ENCODE measurements around the gene CIAO3.

Gene CIAO3

GRCh38 chr16:775236-775796 is 34.5 kb upstream of the CIAO3 start:
- no peak for DNase-seq (ENCODE audit: low read depth in 2 of 2)

GRCh38 chr16:774086-775001 is 33.5 kb upstream of the CIAO3 start:
- no peak for DNase-seq (ENCODE audit: low read depth in 2 of 2)

GRCh38 chr16:772959-773358 is 32.2 kb upstream of the CIAO3 start:
- no peak for DNase-seq (ENCODE audit: low read depth in 2 of 2)

GRCh38 chr16:770411-770810 is 29.6 kb upstream of the CIAO3 start:
- DNase-seq (ENCODE audit: low read depth in 2 of 2) = no peak

GRCh38 chr16:769934-770333 is 29.1 kb upstream of the CIAO3 start:
- no peak for DNase-seq (ENCODE audit: low read depth in 2 of 2)

DNA sequence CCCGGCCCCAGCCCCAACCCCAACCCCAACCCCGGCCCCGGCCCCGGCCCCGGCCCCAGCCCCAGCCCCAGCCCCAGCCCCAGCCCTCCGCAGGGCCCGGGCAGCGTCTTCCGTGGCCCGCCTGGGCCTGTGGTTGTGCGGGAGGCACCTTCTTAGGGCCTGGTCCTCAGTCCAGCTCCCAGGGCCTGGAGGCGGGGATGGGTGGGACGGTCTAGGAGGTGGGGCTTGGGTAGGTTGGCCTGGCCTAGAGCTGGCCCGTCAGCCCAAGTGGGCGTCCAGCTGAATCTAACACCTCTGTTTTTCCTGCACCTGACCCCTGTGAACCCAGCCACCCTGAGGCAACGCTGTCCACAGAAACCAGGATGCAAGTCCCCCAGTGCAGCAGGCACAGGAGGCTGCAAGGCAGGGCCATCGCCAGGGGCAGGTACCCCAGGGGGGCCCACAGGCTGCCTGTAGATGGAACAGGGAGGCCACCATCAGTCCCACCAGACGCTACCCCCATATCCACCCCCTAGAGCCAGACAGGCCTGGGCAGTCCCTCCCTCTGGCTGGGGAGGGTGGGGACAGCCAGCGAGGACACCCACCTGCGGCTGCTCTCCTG is 28.5 kb upstream of the CIAO3 start:
- no peak for DNase-seq (ENCODE audit: low read depth in 2 of 2)

- DNase-seq (ENCODE audit: low read depth in 2 of 2) = no peak
Observed at GRCh38 chr16:768428-768827, 27.6 kb upstream of the CIAO3 start.

DNA sequence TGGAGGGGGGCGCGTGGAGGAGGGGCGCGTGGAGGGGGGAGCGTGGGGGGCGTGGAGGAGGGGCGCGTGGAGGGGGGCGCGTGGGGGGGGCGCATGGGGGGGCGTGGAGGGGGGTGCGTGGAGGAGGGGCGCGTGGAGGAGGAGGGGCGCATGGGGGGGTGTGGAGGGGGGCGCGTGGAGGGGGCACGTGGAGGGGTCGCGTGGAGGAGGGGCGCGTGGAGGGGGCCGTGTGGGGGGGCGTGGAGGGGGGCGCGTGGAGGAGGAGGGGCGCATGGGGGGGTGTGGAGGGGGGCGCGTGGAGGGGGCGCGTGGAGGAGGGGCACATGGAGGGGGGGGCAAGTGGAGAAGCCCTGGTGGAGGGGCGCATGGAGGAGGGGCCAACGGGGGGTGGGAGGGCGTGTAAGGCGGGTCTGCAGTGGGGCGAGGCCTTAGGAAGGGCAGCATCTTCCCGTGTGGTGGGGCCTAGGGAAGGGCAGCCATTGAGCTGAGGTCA is 27.0 kb upstream of the CIAO3 start:
- DNase-seq (ENCODE audit: low read depth in 2 of 2) = no peak

DNA sequence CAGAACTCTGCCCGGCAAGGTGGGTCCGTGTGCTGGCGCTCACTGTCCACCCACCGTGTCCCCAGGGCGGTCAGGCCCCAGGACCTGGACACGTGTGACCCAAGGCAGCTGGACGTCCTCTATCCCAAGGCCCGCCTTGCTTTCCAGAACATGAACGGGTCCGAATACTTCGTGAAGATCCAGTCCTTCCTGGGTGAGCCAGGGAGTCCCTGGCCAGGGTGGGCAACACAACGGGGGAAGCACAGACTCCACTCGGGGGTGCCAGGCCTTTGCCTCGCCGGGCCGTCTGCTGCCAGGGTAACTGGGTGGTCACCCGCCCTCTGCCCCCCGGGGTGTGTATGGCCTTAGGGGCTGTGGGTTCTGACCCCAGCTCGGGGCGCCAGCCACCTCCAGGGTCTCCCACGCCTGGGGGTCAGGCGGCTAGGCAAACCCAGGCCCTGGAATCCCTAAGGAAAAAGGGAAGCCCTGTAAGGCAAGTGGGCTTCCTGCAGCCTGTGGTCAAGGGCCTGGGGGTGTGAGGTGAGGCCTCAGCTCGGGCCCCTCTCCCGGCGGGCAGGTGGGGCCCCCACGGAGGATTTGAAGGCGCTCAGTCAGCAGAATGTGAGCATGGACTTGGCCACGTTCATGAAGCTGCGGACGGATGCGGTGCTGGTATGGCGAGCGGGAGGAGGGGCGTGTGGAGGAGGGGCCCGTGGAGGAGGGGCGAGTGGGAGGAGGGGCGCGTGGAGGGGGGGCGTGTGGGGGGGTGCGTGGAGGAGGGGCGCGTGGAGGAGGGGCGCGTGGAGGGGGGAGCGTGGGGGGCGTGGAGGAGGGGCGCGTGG is 26.2 kb upstream of the CIAO3 start:
- DNase-seq (ENCODE audit: low read depth in 2 of 2) = no peak

GRCh38 chr16:766008-766819 is 25.4 kb upstream of the CIAO3 start:
- DNase-seq (ENCODE audit: low read depth in 2 of 2) = no peak

DNA sequence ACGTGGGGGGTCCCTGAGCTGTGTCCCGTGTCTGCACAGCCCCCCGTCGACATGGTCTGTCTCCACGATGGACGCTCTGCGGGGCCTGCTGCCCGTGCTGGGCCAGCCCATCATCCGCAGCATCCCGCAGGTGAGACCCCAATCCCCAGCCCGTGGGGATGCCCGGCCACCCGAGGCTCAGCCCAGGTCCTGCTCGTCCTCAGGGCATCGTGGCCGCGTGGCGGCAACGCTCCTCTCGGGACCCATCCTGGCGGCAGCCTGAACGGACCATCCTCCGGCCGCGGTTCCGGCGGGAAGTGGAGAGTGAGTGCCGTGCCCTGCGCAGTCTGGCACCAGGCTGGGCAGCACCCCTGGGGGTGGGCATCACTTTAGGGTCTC is 24.7 kb upstream of the CIAO3 start:
- no peak for DNase-seq (ENCODE audit: low read depth in 2 of 2)

GRCh38 chr16:764848-765487 is 24.2 kb upstream of the CIAO3 start:
- no peak for DNase-seq (ENCODE audit: low read depth in 2 of 2)

- no peak for DNase-seq (ENCODE audit: low read depth in 2 of 2)
Observed at GRCh38 chr16:764184-764750, 23.5 kb upstream of the CIAO3 start.

DNA sequence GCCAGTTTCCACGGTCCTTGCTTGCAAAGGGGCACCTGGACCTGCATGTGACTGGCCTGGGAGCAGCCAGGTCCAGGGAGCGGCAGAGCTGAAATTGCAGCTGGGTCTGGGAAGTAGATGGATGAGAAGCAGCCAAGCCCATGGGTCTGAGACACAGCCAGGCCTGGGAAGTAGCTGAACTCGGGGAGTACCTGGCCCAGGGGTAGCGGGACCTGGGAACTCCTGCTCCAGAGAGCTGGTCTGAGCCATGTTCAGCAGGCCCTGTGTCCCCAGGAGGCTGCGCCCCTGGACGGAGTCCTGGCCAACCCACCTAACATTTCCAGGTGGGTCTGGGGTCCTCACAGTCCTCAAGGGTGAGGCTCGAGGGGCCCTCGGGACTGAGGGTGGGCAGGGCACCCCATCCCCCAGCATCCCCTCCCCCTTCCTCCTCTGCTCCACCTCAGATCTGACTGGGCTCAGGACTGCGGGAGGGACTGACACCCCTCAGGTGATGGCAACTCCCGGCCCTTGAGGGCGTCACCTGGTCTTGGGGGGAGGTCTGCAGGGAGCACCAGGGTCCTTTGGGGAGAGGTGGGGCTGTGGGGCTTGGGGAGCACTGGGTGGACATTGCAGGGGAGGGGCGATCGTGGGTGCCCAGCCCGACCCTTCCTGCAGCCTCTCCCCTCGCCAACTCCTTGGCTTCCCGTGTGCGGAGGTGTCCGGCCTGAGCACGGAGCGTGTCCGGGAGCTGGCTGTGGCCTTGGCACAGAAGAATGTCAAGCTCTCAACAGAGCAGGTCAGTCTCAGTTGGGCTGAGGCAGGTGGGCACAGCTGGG is 22.8 kb upstream of the CIAO3 start:
- no peak for DNase-seq (ENCODE audit: low read depth in 2 of 2)

- no peak for DNase-seq (ENCODE audit: low read depth in 2 of 2)
Observed at GRCh38 chr16:762595-763268, 21.9 kb upstream of the CIAO3 start.

- no peak for DNase-seq (ENCODE audit: low read depth in 2 of 2)
Observed at GRCh38 chr16:761625-762513, 21.1 kb upstream of the CIAO3 start.

DNA sequence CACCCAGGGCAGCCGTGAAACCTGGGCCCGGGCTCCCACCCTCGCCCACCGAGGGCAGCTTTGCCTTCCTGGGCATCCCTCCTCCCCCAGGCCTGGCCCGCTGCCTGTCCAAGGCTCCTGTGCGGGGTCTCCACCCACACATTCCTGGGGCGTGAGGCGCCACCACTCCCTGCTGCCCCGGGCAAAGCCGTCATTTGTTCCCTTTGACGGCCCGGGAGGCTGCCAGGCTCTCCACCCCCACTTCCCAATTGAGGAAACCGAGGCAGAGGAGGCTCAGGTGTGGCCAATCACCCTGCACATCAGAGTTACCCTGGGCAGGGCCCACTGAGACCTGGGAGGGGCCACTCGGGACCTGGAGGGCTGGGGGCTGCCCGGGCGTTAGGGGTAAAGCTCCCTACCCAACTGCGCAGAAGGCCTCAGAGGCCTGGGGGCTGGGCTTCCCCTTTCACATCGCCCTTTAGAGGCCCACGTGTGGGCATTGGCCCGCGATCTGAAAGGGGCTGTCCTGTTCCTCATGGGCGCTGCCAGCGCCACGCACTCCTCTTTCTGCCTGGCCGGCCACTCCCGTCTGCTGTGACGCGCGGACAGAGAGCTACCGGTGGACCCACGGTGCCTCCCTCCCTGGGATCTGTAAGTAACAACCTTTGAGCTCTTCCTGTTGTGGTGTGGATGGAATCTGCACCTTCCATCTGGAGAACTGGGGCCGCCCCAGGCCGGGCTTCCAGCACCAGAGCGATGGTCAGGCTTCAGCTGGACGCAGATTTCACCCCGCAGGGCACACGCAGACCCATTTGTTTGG is 19.9 kb upstream of the CIAO3 start, which contains the start of gene MSLN:
TSS of gene MSLN (plus strand) at position 190 of the 799 bp plus-strand sequence. CDS start 1,947 bp downstream, outside the sequence.
- no peak for DNase-seq (ENCODE audit: low read depth in 2 of 2)

All from stimulated activated CD8-positive, alpha-beta memory T cell treated with anti-CD3 and anti-CD28 coated beads, Interleukin-15, amount 100 ng/mL, for 48 hours (primary cell).